ENCODE data around the gene CCSER1.
"Not testable (repeated sequence)": the region's sequence is repeated elsewhere in the genome, so short reads cannot be mapped to it uniquely, and the experiment has no call there.

The CCSER1 gene

GRCh38 chr4:90733211-90733610 lies 606.0 kb downstream of the CCSER1 start:
- DNase-seq = no peak

GRCh38 chr4:90745176-90745575 lies 618.0 kb downstream of the CCSER1 start:
- no peak for DNase-seq

- no peak for DNase-seq
These were observed 625.9 kb downstream of the CCSER1 start for GRCh38 chr4:90753068-90753467.

- DNase-seq = no peak
These were observed 630.4 kb downstream of the CCSER1 start for GRCh38 chr4:90757534-90758060.

GRCh38 chr4:90760059-90760458 lies 632.9 kb downstream of the CCSER1 start:
- no peak for DNase-seq

GRCh38 chr4:90766837-90767236 lies 639.6 kb downstream of the CCSER1 start:
- DNase-seq = no peak

- no peak for DNase-seq
These were observed 642.1 kb downstream of the CCSER1 start for GRCh38 chr4:90769251-90769650.

GRCh38 chr4:90780193-90780592 lies 653.0 kb downstream of the CCSER1 start:
- no peak for DNase-seq

GRCh38 chr4:90786602-90787001 lies 659.4 kb downstream of the CCSER1 start:
- DNase-seq = no peak

GRCh38 chr4:90792696-90793095 lies 665.5 kb downstream of the CCSER1 start:
- DNase-seq = no peak

GRCh38 chr4:90798948-90799347 lies 671.8 kb downstream of the CCSER1 start:
- no peak for DNase-seq

- no peak for DNase-seq
These were observed 672.7 kb downstream of the CCSER1 start for GRCh38 chr4:90799895-90800294.

- DNase-seq = no peak
These were observed 688.4 kb downstream of the CCSER1 start for GRCh38 chr4:90815569-90815968.

- no peak for DNase-seq
These were observed 689.6 kb downstream of the CCSER1 start for GRCh38 chr4:90816754-90817153.

- DNase-seq = no peak
These were observed 697.3 kb downstream of the CCSER1 start for GRCh38 chr4:90824266-90825150.

- DNase-seq = no peak
These were observed 698.7 kb downstream of the CCSER1 start for GRCh38 chr4:90825849-90826248.

- no peak for DNase-seq
These were observed 706.5 kb downstream of the CCSER1 start for GRCh38 chr4:90833706-90834105.

GRCh38 chr4:90837241-90837640 lies 710.0 kb downstream of the CCSER1 start:
- no peak for DNase-seq

- not testable (repeated sequence) for DNase-seq
These were observed 711.7 kb downstream of the CCSER1 start for GRCh38 chr4:90838859-90839258.

- DNase-seq = no peak
These were observed 713.1 kb downstream of the CCSER1 start for GRCh38 chr4:90840291-90840690.

- DNase-seq = no peak
These were observed 713.6 kb downstream of the CCSER1 start for GRCh38 chr4:90840828-90841227.

- DNase-seq = no peak
These were observed 714.5 kb downstream of the CCSER1 start for GRCh38 chr4:90841676-90842075.

GRCh38 chr4:90842960-90843359 lies 715.8 kb downstream of the CCSER1 start:
- DNase-seq = no peak

GRCh38 chr4:90844241-90844640 lies 717.0 kb downstream of the CCSER1 start:
- DNase-seq = no peak

GRCh38 chr4:90845777-90846176 lies 718.6 kb downstream of the CCSER1 start:
- no peak for DNase-seq
